ENCODE results near the gene DNAJC18. TPM values are rescaled to one million over a fixed set of nuclear protein-coding genes. Genes with fewer than 3 reads are reported as not detected.
A peak's percentile ranks its signal among the peaks of the same experiment; 100 is the strongest.

DNAJC18 gene
- total RNA-seq, 1 donor from 2014 or later, result 27.0 TPM

DNA sequence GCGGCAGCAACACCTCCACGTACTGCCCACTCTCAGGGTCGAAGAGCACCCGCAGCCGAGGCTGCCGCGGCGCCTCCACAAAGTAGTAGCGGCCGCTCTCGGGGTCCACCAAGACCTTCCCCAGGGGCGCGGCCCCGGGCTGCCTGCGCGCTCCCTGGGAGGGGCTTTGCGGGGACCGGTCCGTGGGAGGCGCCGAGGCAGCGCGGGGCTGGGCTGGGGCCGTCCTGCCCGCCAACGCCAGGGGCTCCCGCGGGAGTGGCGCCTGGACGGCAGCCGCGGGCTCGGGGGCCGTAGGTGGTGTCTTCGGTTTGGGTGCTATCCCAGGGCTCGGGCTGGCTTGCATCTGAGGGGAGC is 47.0 kb downstream of the DNAJC18 start:
- peaks cover 18% of the 10 kb centered on the region for H3K4me1 Mint-ChIP-seq (ENCODE audit: low read depth)

DNA sequence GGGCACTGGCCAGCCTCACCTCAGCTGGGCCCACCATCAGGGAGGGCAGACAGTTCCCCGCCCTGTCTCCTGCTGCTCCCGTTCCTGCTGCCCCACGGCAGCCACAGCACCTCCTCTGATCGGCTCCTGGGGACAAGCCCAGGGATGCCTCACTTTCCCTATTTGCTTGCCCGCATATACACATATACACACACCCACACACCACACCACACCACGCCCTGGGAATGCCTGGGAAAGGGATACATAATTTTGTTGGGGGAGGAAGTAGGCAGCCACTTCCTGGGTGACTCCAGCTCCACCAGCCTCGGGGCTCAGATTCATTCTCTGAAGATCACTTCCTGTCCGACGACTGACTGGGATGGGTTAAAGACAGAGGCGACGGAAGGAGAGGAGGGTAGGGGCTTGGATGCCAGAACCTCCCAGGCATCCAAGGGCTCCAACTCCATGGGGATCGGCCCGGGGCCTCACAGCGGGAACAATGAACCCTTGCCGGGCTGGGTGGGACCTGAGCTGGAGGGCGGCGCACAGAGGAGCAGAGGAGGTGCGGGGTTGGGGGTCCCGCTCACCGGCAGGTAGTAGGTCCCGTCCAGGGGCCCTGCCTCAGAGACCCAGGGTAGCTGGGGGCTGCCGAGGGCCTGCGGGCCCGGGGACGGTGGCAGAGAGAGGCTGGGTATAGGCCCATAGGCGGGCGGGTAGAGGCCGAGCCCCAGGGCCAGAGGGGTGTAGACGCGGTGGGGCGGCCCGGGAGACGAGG is 47.6 kb downstream of the DNAJC18 start:
- Mint-ChIP-seq H3K4me3 (ENCODE audit: unreplicated experiment) (no peak overlapping the region), H3K27ac (ENCODE audit: unreplicated experiment) (peak overlapping the region; percentile 14)
- TF ChIP-seq, protein P1, sequence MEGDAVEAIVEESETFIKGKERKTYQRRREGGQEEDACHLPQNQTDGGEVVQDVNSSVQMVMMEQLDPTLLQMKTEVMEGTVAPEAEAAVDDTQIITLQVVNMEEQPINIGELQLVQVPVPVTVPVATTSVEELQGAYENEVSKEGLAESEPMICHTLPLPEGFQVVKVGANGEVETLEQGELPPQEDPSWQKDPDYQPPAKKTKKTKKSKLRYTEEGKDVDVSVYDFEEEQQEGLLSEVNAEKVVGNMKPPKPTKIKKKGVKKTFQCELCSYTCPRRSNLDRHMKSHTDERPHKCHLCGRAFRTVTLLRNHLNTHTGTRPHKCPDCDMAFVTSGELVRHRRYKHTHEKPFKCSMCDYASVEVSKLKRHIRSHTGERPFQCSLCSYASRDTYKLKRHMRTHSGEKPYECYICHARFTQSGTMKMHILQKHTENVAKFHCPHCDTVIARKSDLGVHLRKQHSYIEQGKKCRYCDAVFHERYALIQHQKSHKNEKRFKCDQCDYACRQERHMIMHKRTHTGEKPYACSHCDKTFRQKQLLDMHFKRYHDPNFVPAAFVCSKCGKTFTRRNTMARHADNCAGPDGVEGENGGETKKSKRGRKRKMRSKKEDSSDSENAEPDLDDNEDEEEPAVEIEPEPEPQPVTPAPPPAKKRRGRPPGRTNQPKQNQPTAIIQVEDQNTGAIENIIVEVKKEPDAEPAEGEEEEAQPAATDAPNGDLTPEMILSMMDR (IDR thresholded peaks at IDR 0.05), result no peak

More for the DNA sequence above, 47.0 kb downstream of the DNAJC18 start:
- H3K4me3 Mint-ChIP-seq (ENCODE audit: unreplicated experiment), result no peak overlapping the region
- H3K27me3 Mint-ChIP-seq (ENCODE audit: low read depth), result no peaks in the 10 kb centered on the region
- H3K36me3 Mint-ChIP-seq (ENCODE audit: low read depth), result peaks cover 1% of the 10 kb centered on the region
- TF ChIP-seq, protein P1 (IDR thresholded peaks at IDR 0.05), result no peak
- DNase-seq (ENCODE audit: low spot score), result peak; percentile 91
- no peak overlapping the region for H3K27ac Mint-ChIP-seq (ENCODE audit: unreplicated experiment)
- no peaks in the 10 kb centered on the region for H3K9me3 Mint-ChIP-seq (ENCODE audit: low read depth)

DNA sequence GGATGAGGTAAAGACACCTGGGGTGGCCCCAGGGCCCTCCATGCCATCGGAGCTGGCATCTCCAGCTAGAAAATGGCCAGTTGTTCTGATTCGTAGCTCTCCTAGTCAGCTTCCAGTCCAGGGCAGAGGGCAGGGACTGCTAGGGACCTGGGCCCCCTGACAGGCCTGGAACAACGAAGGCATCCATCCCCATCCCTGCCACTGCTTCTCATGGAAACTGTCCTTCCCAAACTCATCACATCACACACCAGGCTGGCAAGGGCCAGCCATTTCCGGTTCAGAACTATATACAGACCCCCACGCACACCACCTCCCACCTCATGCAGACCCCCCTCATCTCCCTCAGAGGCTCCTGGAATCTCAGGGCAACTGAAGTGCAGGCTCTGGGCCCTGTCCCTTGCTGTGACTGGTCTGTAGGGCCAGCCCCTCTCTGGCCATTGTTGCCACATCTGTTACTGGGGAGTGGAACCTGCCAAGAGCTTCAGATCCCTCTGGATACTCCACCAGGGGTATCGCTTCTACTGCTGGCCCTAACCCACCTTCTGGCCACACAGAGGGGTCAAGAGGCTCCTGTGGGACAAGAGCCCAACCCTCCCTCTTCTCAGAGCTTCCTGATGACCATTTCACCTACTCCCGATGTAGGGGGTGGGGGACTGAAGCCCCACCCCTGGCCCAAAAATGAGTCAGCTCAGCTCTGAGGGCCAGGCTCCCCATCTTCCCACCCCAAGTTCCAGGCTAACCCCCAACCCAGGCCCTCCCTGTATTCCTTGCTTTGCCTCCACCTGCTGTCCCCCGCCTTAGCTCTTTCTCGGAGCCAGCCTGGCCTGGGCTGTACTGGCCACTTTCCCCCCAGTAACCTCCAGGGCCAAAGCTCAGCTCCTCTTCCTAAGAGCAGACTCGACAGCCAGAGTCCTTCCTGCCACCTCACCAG is 48.4 kb downstream of the DNAJC18 start:
- H3K9me3 Mint-ChIP-seq (ENCODE audit: low read depth), result no peaks in the 10 kb centered on the region
- peak; percentile 54 for DNase-seq (ENCODE audit: low spot score)
- H3K27ac Mint-ChIP-seq (ENCODE audit: unreplicated experiment), result peak overlapping the region; percentile 14
- H3K4me1 Mint-ChIP-seq (ENCODE audit: low read depth), result peaks cover 18% of the 10 kb centered on the region
- H3K36me3 Mint-ChIP-seq (ENCODE audit: low read depth), result peaks cover 1% of the 10 kb centered on the region
- H3K4me3 Mint-ChIP-seq (ENCODE audit: unreplicated experiment), result no peak overlapping the region
- TF ChIP-seq, protein P1 (IDR thresholded peaks at IDR 0.05), result no peak
- no peaks in the 10 kb centered on the region for H3K27me3 Mint-ChIP-seq (ENCODE audit: low read depth)

More for the DNA sequence above, 47.6 kb downstream of the DNAJC18 start:
- Mint-ChIP-seq H3K27me3 (ENCODE audit: low read depth) (no peaks in the 10 kb centered on the region), H3K4me1 (ENCODE audit: low read depth) (peaks cover 18% of the 10 kb centered on the region), H3K36me3 (ENCODE audit: low read depth) (peaks cover 1% of the 10 kb centered on the region), H3K9me3 (ENCODE audit: low read depth) (no peaks in the 10 kb centered on the region)
- DNase-seq (ENCODE audit: low spot score), result peak; percentile 90

DNA sequence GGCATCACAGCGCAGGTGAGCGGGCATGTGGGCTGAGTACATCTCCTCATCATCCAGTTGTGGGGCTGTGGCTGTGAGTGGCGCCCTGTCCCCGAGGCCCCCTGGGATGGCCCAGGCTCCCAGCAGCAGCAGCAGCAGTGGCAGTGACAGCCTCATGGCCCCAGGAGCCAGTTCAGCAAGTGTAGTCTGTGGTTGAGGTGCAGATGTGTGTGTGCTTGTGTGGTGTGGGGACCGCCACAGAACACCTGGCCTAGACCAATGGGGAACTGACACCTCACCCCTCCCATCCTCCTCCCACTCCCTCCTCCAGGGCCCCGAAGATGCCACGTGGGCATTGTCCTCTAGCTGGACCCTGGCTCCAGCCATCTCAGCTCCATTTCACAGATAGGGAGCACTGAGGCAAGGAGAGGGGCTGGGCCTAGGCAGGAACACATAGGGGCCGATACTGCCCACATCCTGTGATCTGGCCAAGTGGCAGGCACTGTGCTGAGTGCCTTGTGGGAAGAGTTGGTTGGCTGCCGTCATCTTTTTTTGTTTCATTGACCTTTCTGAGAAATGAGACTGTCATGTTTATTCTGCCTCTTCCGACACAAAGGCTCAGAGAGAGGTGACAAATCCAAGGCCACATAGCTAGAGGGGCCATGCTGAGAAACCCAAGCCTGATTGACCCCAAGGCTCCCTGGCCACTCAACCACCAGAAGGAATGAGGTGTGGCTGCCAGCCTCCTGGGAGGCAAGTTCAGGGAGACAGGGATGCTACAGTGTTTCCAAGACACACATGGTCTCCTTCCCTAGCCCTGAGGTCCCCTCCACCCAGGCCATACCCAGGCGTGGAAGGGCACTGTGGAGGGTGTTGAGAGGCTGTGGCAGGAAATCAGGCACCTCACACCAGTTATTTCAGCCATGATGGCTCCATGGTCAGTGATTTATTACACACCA is 49.4 kb downstream of the DNAJC18 start, which contains the start of gene MZB1:
Gene MZB1, minus strand, starts transcription at position 213 of the 938 bp plus-strand sequence. Its CDS starts 57 bp downstream, at position 156.
- no peaks in the 10 kb centered on the region for H3K27me3 Mint-ChIP-seq (ENCODE audit: low read depth)
- H3K4me3 Mint-ChIP-seq (ENCODE audit: unreplicated experiment), result no peak within 1 kb of the TSS
- H3K9me3 Mint-ChIP-seq (ENCODE audit: low read depth), result no peaks in the 10 kb centered on the region
- no peak within 1 kb of the TSS for H3K27ac Mint-ChIP-seq (ENCODE audit: unreplicated experiment)
- H3K4me1 Mint-ChIP-seq (ENCODE audit: low read depth), result peaks cover 18% of the 10 kb centered on the region
- TF ChIP-seq, protein P1 (IDR thresholded peaks at IDR 0.05), result no peak
- peaks cover 1% of the 10 kb centered on the region for H3K36me3 Mint-ChIP-seq (ENCODE audit: low read depth)
- DNase-seq (ENCODE audit: low spot score), result peak; percentile 59

All from chondrocyte (in vitro differentiated cells).